ENCODE measurements around the gene CASP14.
"Not testable (repeated sequence)": the region's sequence is repeated elsewhere in the genome, so short reads cannot be mapped to it uniquely, and the experiment has no call there.

The CASP14 gene, protein sequence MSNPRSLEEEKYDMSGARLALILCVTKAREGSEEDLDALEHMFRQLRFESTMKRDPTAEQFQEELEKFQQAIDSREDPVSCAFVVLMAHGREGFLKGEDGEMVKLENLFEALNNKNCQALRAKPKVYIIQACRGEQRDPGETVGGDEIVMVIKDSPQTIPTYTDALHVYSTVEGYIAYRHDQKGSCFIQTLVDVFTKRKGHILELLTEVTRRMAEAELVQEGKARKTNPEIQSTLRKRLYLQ

DNA sequence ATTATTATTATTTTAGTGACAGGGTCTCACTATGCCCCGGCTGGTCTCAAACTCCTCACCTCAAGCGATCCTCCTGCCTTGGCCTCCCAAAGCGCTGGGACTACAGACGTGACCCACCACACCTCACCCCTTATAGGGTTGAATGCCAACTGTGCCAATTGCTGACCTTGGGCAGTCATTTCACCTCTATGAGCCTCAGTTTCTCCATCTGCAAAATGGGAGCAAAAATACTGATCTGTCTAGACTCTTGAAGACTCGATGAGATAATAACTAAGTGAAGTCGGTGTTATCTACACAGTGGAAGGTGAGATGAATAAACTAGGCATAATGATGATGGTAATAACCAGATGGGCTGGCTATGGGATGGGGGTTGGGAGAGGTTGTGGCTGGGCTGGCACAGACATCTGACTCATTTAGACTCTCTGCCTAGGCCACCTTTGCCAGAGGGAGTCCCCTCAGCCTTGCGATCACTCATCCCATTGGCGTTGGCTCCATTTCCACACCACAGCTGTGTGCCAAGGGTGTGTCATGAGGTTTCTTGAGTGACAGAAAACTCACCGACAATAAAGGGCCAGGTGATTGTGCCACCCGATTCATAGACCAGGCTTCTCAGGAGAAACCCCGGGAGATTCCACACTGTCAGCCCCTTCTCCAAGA is at the start of gene CASP14:
CASP14 (plus strand) TSS at position 596 of the 657 bp plus-strand sequence. CDS start 2,772 bp downstream, outside the sequence.
- Mint-ChIP-seq H3K27me3 (peaks cover 29% of the 10 kb centered on the region), H3K4me1 (no peaks in the 10 kb centered on the region), H3K36me3 (ENCODE audit: low read depth) (no peaks in the 10 kb centered on the region), H3K4me3 (no peak within 1 kb of the TSS), H3K9me3 (no peaks in the 10 kb centered on the region), H3K27ac (no peak within 1 kb of the TSS)
- DNase-seq (no peak), ATAC-seq (no peak)

DNA sequence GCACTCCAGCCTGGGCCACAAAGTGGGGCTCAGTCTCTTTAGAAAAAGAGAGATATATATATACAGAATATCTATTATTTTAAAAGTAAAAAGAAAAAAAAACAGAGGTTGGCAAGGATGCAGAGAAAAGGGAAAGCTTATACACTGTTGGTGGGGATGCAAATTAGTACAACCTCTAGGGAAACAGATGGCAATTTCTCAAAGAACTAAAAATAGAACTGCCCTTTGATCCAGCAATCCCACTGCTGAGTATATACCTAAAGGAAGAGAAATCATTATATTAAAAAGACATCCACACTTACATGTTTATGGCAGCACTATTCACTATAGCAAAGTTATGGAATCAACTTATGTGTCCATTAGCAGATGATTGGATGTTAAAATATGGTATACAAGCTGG is 41.0 kb upstream of the CASP14 start:
- H3K27me3 Mint-ChIP-seq, result peaks cover 29% of the 10 kb centered on the region
- H3K36me3 Mint-ChIP-seq (ENCODE audit: low read depth), result no peaks in the 10 kb centered on the region
- H3K27ac Mint-ChIP-seq, result no peak overlapping the region
- DNase-seq (no peak), ATAC-seq (no peak)
- no peak overlapping the region for H3K4me3 Mint-ChIP-seq
- no peaks in the 10 kb centered on the region for H3K4me1 Mint-ChIP-seq
- no peaks in the 10 kb centered on the region for H3K9me3 Mint-ChIP-seq

DNA sequence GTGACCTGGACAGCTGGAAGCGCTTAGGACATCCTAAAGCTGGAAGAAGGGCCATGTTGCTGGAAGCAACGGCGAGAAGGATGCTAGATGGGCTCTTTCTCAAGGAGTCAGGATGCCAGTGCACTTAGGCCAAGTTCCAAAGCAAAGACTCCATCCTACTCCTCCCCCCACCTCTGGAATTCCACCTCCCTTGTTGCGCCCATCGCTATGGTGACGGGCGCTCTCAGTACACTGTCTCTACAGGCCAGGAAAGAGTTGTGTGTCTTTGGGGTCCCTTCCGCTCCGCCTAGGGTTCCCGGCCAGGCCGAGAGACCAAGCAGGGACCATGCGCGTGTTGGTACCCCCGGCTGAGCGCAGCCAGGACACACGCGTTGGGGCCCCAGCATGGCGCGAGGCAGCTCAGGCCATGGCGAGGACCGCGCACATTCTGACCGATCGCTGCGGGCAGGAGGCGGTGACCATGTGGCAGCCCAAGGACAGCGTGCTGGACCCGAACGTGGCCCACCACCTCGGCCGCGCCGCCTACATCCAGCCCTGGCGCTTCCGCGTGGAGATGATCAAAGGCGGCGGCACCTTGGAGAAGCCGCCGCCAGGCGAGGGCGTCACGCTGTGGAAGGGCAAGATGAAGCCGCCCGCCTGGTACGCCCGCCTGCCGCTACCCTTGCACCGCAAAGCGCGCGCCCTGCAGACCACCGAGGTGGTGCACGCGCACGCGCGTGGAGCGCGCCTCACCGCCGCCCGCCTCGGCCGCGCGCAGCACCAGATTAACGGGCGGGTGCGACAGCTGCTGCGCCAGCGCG is 38.6 kb upstream of the CASP14 start:
- Mint-ChIP-seq H3K27ac (no peak overlapping the region), H3K4me3 (no peak overlapping the region), H3K27me3 (peaks cover 32% of the 10 kb centered on the region), H3K4me1 (no peaks in the 10 kb centered on the region), H3K9me3 (peaks cover 3% of the 10 kb centered on the region), H3K36me3 (ENCODE audit: low read depth) (no peaks in the 10 kb centered on the region)
- DNase-seq (peak; percentile 2), ATAC-seq (no peak)

DNA sequence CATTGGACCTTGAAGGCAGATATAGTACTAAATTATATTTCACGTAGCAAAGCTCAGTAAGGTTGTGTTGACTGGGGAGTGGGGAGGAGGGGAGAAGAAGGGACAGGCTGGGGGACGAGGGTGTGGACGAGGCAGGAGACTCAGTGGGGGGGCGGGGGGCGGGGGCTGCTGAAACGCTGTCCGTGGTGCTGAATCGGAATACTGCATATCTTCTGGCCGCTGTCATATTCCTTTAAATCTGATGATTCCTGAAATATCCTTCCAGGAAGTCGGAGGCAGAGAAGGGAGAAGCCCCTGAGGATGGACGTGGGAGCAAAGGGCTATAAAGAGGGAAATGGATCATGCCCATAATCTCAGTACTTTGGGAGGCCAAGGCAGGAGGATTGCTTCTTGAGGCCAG is 34.7 kb upstream of the CASP14 start:
- DNase-seq (no peak), ATAC-seq (no peak)
- no peak overlapping the region for H3K27ac Mint-ChIP-seq
- no peak overlapping the region for H3K4me3 Mint-ChIP-seq
- H3K4me1 Mint-ChIP-seq, result no peaks in the 10 kb centered on the region
- peaks cover 3% of the 10 kb centered on the region for H3K9me3 Mint-ChIP-seq
- H3K36me3 Mint-ChIP-seq (ENCODE audit: low read depth), result no peaks in the 10 kb centered on the region
- peaks cover 30% of the 10 kb centered on the region for H3K27me3 Mint-ChIP-seq

DNA sequence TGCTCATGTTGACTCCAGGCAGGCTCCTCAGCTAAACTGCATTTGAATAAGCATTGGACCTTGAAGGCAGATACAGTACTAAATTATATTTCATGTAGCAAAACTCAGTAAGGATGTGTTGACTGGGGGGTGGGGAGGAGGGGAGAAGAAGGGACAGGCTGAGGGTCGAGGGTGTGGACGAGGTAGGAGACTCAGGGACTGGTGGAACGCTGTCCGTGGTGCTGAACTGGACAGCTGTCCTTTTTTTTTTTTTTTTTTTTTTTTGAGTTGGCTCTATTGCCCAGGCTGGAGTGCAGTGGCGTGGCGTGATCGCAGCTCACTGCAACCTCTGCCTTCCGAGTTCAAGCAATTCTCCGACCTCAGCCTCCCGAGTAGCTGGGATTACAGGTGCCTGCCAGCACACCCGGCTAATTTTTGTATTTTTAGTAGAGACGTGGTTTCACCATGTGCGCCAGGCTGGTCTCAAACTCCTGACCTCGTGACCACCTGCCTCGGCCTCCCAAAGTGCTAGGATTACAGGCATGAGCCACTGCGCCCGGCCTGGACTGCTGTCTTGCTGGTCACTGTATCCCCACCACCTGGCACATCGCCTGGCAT is 33.2 kb upstream of the CASP14 start:
- H3K36me3 Mint-ChIP-seq (ENCODE audit: low read depth), result no peaks in the 10 kb centered on the region
- H3K27ac Mint-ChIP-seq, result no peak overlapping the region
- H3K4me1 Mint-ChIP-seq, result no peaks in the 10 kb centered on the region
- peaks cover 29% of the 10 kb centered on the region for H3K27me3 Mint-ChIP-seq
- peak; percentile 3 for DNase-seq
- no peak for ATAC-seq
- peaks cover 3% of the 10 kb centered on the region for H3K9me3 Mint-ChIP-seq
- no peak overlapping the region for H3K4me3 Mint-ChIP-seq

DNA sequence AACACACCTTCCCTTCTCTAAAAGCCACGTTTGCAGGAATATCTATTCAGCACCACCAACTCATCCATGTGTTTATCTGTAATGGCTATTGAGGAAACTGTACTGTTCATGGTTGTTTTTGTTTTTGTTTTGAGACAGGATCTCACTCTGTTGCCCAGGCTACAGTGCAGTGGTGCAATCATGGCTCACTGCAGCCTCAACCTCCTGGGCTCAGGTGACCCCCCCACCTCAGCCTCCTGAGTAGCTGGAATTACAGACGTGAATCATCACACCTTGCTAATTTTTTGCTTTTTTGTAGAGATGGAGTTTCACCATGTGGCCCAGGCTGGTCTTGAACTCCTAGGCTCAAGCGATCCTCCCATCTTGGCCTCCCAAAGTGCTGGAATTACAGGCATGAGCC is 30.4 kb upstream of the CASP14 start:
- H3K4me3 Mint-ChIP-seq, H3K4me1 Mint-ChIP-seq: not testable (repeated sequence)
- H3K27me3 Mint-ChIP-seq, result peaks cover 23% of the 10 kb centered on the region

DNA sequence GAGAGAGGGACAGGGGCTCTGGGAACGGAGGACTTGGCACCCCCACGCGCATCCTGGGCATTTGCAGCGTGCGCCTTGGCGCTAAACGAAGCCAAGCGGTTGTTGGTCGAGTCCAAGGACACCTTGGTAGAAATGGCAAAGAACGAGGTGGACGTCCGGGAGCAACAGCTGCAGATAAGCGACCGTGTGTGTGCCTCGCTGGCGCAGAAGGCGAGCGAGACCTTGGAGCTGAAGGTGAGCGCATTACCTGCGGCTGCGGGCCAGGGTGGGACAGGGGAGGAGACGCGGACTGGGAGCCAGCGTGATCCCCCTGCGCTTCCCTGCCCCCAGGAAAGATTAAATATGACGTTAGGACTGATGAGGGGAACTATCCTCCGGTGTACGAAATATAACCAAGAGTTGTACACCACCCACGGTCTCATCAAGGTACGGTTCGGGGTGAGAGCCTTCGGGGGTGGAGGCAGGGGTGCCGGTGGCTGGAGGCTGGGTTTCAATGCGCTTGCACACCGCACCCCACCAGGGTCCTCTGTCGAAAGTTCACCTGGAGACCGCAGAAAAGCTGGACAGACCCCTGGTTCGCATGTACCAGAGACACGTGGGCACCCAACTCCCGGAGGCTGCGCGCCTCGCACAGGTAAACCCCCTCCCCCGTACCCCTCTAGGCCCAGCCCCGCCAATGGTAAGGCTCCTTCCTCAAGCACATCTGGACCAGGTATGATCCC is 27.8 kb upstream of the CASP14 start:
- H3K4me3 Mint-ChIP-seq, result no peak overlapping the region
- no peaks in the 10 kb centered on the region for H3K9me3 Mint-ChIP-seq
- ATAC-seq (no peak), DNase-seq (no peak)
- H3K27ac Mint-ChIP-seq, result no peak overlapping the region
- H3K4me1 Mint-ChIP-seq, result no peaks in the 10 kb centered on the region
- no peaks in the 10 kb centered on the region for H3K36me3 Mint-ChIP-seq (ENCODE audit: low read depth)
- H3K27me3 Mint-ChIP-seq, result peaks cover 17% of the 10 kb centered on the region

More for the DNA sequence above, 30.4 kb upstream of the CASP14 start:
- H3K9me3 Mint-ChIP-seq; ATAC-seq; DNase-seq; H3K27ac Mint-ChIP-seq; H3K36me3 Mint-ChIP-seq (ENCODE audit: low read depth): not testable (repeated sequence)

DNA sequence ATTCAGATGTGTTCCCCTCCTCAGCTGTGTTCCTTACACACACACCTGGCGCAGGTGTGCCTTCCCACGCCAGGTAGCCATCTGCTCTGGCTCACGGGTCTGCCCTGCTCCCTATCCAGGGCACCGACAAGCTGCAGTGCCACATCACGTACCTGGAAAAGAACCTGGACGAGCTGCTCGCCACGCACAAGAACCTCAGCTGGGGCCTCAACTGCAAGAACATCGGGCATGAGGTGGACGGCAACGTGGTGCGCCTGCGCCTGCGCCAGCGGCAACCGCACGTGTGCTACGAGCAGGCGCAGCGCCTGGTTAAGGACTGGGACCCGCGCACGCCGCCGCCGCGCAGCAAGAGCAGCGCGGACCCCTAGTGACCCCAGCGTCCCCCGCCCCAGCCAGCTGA is 26.5 kb upstream of the CASP14 start:
- Mint-ChIP-seq H3K36me3 (ENCODE audit: low read depth) (no peaks in the 10 kb centered on the region), H3K4me3 (no peak overlapping the region), H3K27ac (no peak overlapping the region), H3K9me3 (no peaks in the 10 kb centered on the region), H3K27me3 (peaks cover 13% of the 10 kb centered on the region), H3K4me1 (no peaks in the 10 kb centered on the region)
- ATAC-seq (no peak), DNase-seq (no peak)

DNA sequence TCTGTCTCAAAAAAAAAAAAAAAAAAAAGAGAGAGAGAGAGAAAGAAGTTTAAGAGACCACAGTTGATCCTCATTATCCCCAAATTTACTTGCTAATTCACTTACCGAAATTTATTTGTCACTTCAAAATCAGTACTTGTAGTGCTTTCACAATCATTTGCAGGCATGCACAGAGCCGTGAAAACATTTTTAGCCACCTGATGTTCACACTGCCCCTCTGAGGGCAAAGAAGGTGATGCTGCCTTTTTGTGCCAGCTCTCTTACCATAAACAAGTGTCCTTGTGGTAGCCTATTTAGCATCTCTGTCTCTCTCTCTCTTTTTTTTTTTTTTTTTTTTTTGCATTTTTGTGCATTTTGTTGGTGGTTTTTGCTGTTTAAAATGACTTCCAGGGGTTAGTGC is 24.1 kb upstream of the CASP14 start:
- Mint-ChIP-seq H3K27ac (no peak overlapping the region), H3K4me3 (no peak overlapping the region), H3K36me3 (ENCODE audit: low read depth) (no peaks in the 10 kb centered on the region), H3K4me1 (no peaks in the 10 kb centered on the region), H3K27me3 (peaks cover 9% of the 10 kb centered on the region), H3K9me3 (no peaks in the 10 kb centered on the region)
- ATAC-seq, result no peak
- no peak for DNase-seq

DNA sequence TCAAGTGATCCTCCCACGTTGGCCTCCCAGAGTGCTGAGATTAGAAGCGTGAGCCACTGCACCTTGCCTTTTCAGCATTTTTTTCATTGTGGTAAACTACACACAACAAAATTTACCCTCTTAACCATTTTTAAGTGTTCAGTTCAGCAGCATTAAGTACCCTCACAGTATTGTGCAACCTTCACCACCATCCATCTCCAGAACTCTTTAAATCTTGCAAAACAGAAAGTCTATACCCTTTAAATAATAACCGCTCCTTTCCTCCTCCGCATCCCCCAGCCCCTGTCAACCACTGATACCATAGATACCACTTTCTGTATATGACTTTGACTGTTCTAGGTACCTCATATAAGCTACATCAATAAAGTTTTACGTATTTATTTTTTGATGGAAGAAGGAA is 20.8 kb upstream of the CASP14 start:
- no peak overlapping the region for H3K27ac Mint-ChIP-seq
- H3K9me3 Mint-ChIP-seq, result no peaks in the 10 kb centered on the region
- H3K4me1 Mint-ChIP-seq, result no peaks in the 10 kb centered on the region
- DNase-seq, result no peak
- no peak for ATAC-seq
- H3K4me3 Mint-ChIP-seq, result no peak overlapping the region
- H3K27me3 Mint-ChIP-seq, result peaks cover 2% of the 10 kb centered on the region
- no peaks in the 10 kb centered on the region for H3K36me3 Mint-ChIP-seq (ENCODE audit: low read depth)

DNA sequence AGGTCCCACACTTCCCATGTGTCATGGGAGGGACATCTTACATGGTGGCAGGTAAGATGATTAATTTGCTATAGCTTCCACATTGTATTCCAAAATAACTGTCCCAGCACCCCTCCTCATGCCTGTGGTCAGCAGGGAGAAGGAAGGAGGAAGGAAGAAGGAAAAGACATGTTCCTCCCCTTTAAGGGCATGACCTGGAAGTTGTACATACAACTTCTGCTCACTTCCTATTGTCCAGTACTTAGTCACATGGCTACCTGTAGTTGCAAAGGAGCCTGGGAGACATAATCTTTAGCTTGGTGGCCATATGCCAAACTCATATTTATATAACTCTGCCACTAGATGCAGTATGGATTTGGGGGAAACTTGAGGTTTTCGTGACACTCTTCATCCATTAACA is 17.6 kb upstream of the CASP14 start:
- H3K27me3 Mint-ChIP-seq, result peaks cover 19% of the 10 kb centered on the region
- no peak for ATAC-seq
- H3K9me3 Mint-ChIP-seq, result no peaks in the 10 kb centered on the region
- no peak overlapping the region for H3K4me3 Mint-ChIP-seq
- H3K27ac Mint-ChIP-seq, result no peak overlapping the region
- no peaks in the 10 kb centered on the region for H3K36me3 Mint-ChIP-seq (ENCODE audit: low read depth)
- no peaks in the 10 kb centered on the region for H3K4me1 Mint-ChIP-seq
- no peak for DNase-seq

DNA sequence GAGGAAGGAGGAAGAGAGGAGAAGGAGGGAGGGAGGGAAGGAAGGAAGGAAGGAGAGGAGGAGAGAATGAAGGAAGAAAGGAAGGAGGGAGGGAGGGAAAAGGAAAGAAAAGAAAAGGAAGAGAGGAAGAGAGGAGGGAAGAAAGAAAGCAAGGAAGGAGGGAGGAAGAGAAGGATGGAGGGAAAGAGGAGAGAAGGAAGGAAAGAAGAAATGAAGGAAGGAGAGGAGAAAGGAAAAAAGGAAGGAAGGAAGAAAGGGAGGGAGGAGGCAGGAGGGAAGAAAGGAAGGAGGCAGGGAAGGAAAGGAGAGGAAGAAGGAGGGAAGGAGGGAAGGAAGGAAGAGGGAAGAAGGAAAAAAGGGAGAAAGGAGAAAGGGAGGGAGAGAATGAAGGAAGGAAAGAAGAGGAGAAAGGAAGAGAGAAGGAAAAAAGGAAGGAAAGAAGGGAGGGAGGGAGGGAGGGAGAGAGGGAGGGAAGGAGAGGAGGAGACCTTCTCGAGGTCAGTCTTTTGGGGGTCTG is 13.4 kb upstream of the CASP14 start:
- Mint-ChIP-seq H3K36me3 (ENCODE audit: low read depth) (no peaks in the 10 kb centered on the region), H3K4me1 (no peaks in the 10 kb centered on the region), H3K27me3 (peaks cover 23% of the 10 kb centered on the region), H3K4me3 (no peak overlapping the region), H3K9me3 (no peaks in the 10 kb centered on the region), H3K27ac (no peak overlapping the region)
- no peak for ATAC-seq
- no peak for DNase-seq

DNA sequence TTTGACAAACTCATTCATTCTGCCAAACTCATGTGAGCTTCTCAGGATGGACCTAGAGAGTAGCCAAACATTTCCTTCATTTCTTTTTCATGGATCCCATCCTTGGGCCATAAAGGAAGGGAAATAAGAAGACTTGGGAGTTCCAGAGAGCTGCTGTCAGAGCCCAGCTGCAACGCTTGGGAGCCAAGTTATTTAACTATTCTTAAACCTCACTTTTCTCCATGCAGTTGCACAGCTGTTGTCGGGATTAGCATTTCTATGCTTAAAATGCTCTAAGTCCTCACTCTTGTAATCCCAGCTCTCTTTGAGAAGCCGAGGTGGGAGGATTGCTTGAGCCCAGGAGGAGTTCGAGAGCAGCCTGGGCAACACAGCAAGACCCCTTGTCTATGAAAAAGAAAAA is 11.7 kb upstream of the CASP14 start:
- peaks cover 23% of the 10 kb centered on the region for H3K27me3 Mint-ChIP-seq

DNA sequence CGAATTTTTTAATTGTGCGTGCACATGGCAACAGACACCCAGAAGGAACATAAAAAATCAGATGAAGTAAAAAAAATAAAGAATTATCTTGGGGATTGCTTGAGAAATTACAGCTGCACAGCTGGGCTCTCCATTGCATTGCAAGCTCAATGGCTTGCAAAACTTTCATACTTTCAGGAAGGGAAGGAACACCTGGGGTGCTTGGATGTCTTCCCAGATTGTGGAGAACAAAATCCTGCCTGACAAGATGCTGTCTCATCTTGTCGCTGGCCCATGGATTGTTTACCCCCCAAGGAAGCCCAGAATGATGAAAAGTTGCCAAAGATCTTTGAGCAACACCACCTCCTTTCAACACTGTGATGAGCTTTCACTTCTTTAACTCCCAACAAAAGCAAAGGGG is 11.0 kb upstream of the CASP14 start:
- no peak for DNase-seq
- peaks cover 23% of the 10 kb centered on the region for H3K27me3 Mint-ChIP-seq
- H3K27ac Mint-ChIP-seq, result no peak overlapping the region
- no peak for ATAC-seq
- H3K9me3 Mint-ChIP-seq, result no peaks in the 10 kb centered on the region
- no peaks in the 10 kb centered on the region for H3K36me3 Mint-ChIP-seq (ENCODE audit: low read depth)
- no peak overlapping the region for H3K4me3 Mint-ChIP-seq
- H3K4me1 Mint-ChIP-seq, result no peaks in the 10 kb centered on the region

More for the DNA sequence above, 11.7 kb upstream of the CASP14 start:
- ATAC-seq (no peak), DNase-seq (no peak)
- Mint-ChIP-seq H3K36me3 (ENCODE audit: low read depth) (no peaks in the 10 kb centered on the region), H3K4me1 (no peaks in the 10 kb centered on the region), H3K27ac (no peak overlapping the region), H3K4me3 (no peak overlapping the region), H3K9me3 (no peaks in the 10 kb centered on the region)
